ENCODE measurements around the gene TMEM244. TPM values are rescaled to one million over a fixed set of nuclear protein-coding genes. Genes with fewer than 3 reads are reported as not detected.

TMEM244 gene
- total and polyA plus RNA-seq, 9 of the 15 experiments (the other 6 are each of a cell fraction or from before 2014, with no cell fraction given) = not detected

- no peak for TF ChIP-seq ZNF253 (CRISPR knock-in tag; conservative IDR thresholded peaks at IDR 0.05)
- TF ChIP-seq SMC3 (conservative IDR thresholded peaks at IDR 0.05; ENCODE audit: insufficient read depth, low read depth, low read length) = no peak
- TF ChIP-seq CREB5 (CRISPR knock-in tag; IDR thresholded peaks at IDR 0.05) = no peak
- no peak for TF ChIP-seq POU5F1 (IDR thresholded peaks at IDR 0.05; ENCODE audit: borderline replicate concordance, low read depth, low read length, partially characterized antibody)
- TF ChIP-seq ARID2 (IDR thresholded peaks at IDR 0.05) = no peak
- peak; percentile 66; the same call in 1 of the 2 replicates for TF ChIP-seq PML (IDR thresholded peaks at IDR 0.05; ENCODE audit: low read length)
- 0 out of 2 replicates have a peak, but pooled peaks have one; percentile 43 for TF ChIP-seq CREM (IDR thresholded peaks at IDR 0.05; ENCODE audit: low read depth)
- TF ChIP-seq ZNF311 (CRISPR knock-in tag; IDR thresholded peaks at IDR 0.05) = no peak
- TF ChIP-seq RBM25 (IDR thresholded peaks at IDR 0.05; ENCODE audit: low read depth, low read length, severe bottlenecking) = no peak
- TF ChIP-seq ZNF121 (CRISPR knock-in tag; conservative IDR thresholded peaks at IDR 0.05) = no peak
- TF ChIP-seq ZNF584 (CRISPR knock-in tag; IDR thresholded peaks at IDR 0.05; ENCODE audit: low read depth) = no peak
- no peak for TF ChIP-seq STAT5B (CRISPR knock-in tag; IDR thresholded peaks at IDR 0.05)
- TF ChIP-seq KLF16 (IDR thresholded peaks at IDR 0.05) = 0 out of 2 replicates have a peak, but pooled peaks have one; percentile 57
- TF ChIP-seq NELFE (IDR thresholded peaks at IDR 0.05; ENCODE audit: insufficient read depth, insufficient read length) = no peak
- TF ChIP-seq ZBTB26 (CRISPR knock-in tag; IDR thresholded peaks at IDR 0.05) = no peak
- TF ChIP-seq SMAD3 (CRISPR knock-in tag; conservative IDR thresholded peaks at IDR 0.05) = no peak
- TF ChIP-seq KLF13 (tag; IDR thresholded peaks at IDR 0.05; ENCODE audit: borderline replicate concordance, low read depth) = no peak
- TF ChIP-seq TAF9B (IDR thresholded peaks at IDR 0.05; ENCODE audit: partially characterized antibody) = no peak
- no peak for TF ChIP-seq MEF2A (IDR thresholded peaks at IDR 0.05; ENCODE audit: control insufficient read depth, low read depth, low read length)
- no peak for TF ChIP-seq ZNF586 (CRISPR knock-in tag; conservative IDR thresholded peaks at IDR 0.05)
- TF ChIP-seq TCF3 (CRISPR knock-in tag; IDR thresholded peaks at IDR 0.05) = peak; percentile 69
- no peak for TF ChIP-seq TOE1 (IDR thresholded peaks at IDR 0.05; ENCODE audit: borderline replicate concordance)
- no peak for TF ChIP-seq TOE1 (CRISPR knock-in tag; IDR thresholded peaks at IDR 0.05; ENCODE audit: borderline replicate concordance, low read depth)
- no peak for TF ChIP-seq ZC3H4 (CRISPR knock-in tag; IDR thresholded peaks at IDR 0.05; ENCODE audit: borderline replicate concordance)
- TF ChIP-seq CHD2 (IDR thresholded peaks at IDR 0.05; ENCODE audit: low read depth, low read length) = no peak
- no peak for TF ChIP-seq TCF7 (IDR thresholded peaks at IDR 0.05; ENCODE audit: borderline replicate concordance)
- TF ChIP-seq NR2C2 (CRISPR knock-in tag; IDR thresholded peaks at IDR 0.05) = no peak
- TF ChIP-seq NR2C2 (tag; IDR thresholded peaks at IDR 0.05) = no peak
Observed at GRCh38 chr6:129853996-129854711, 7.0 kb downstream of the TMEM244 start (continued).

Measured in K562 (cell line).